ENCODE data around the gene SYT15. TPM values are rescaled to one million over a fixed set of nuclear protein-coding genes. Genes with fewer than 3 reads are reported as not detected.
"Not testable (repeated sequence)": the region's sequence is repeated elsewhere in the genome, so short reads cannot be mapped to it uniquely, and the experiment has no call there.

Gene SYT15
- total and polyA plus RNA-seq, 4 donors = 3.8 to 53.5 (median 21.6) TPM

- H3K9me3 ChIP-seq (ENCODE audit: control insufficient read depth in 4 of 4, insufficient read depth in 3 of 4, low read length in 3 of 4); DNase-seq; ATAC-seq (ENCODE audit: insufficient read depth, low FRiP score); H3K9ac ChIP-seq (ENCODE audit: insufficient read depth in 1 of 2, low read length in 2 of 2); H3K27ac ChIP-seq (ENCODE audit: low read depth in 1 of 2, low read length in 1 of 2); H3K4me1 ChIP-seq (ENCODE audit: control insufficient read depth in 5 of 5, insufficient read depth in 5 of 5, low read length in 5 of 5); H3K27me3 ChIP-seq (ENCODE audit: control insufficient read depth in 3 of 3, insufficient read depth in 3 of 3, low read length in 2 of 3); H3K36me3 ChIP-seq (ENCODE audit: control insufficient read depth in 4 of 4, insufficient read depth in 4 of 4, low read length in 4 of 4); H3K4me3 ChIP-seq: not testable (repeated sequence)
- WGBS, 2 donors = 37 to 68% methylated on average over 1 of the region's 1 CpG
Measured at GRCh38 chr10:46600516-46600915, 21.6 kb downstream of the SYT15 start.

- WGBS, 2 donors = no CpG with 5 or more reads among the region's 6 CpGs
- H3K4me3 ChIP-seq; H3K27ac ChIP-seq (ENCODE audit: low read depth in 1 of 2, low read length in 1 of 2); ATAC-seq (ENCODE audit: insufficient read depth, low FRiP score); H3K9me3 ChIP-seq (ENCODE audit: control insufficient read depth in 4 of 4, insufficient read depth in 3 of 4, low read length in 3 of 4); H3K9ac ChIP-seq (ENCODE audit: insufficient read depth in 1 of 2, low read length in 2 of 2); H3K27me3 ChIP-seq (ENCODE audit: control insufficient read depth in 3 of 3, insufficient read depth in 3 of 3, low read length in 2 of 3); DNase-seq; H3K4me1 ChIP-seq (ENCODE audit: control insufficient read depth in 5 of 5, insufficient read depth in 5 of 5, low read length in 5 of 5); H3K36me3 ChIP-seq (ENCODE audit: control insufficient read depth in 4 of 4, insufficient read depth in 4 of 4, low read length in 4 of 4): not testable (repeated sequence)
Measured at GRCh38 chr10:46615540-46615939, 36.6 kb downstream of the SYT15 start.

- WGBS, 2 donors = no CpG with 5 or more reads among the region's 3 CpGs
- H3K36me3 ChIP-seq (ENCODE audit: control insufficient read depth in 4 of 4, insufficient read depth in 4 of 4, low read length in 4 of 4); H3K4me3 ChIP-seq; H3K27me3 ChIP-seq (ENCODE audit: control insufficient read depth in 3 of 3, insufficient read depth in 3 of 3, low read length in 2 of 3); ATAC-seq (ENCODE audit: insufficient read depth, low FRiP score); H3K9me3 ChIP-seq (ENCODE audit: control insufficient read depth in 4 of 4, insufficient read depth in 3 of 4, low read length in 3 of 4); DNase-seq; H3K27ac ChIP-seq (ENCODE audit: low read depth in 1 of 2, low read length in 1 of 2); H3K4me1 ChIP-seq (ENCODE audit: control insufficient read depth in 5 of 5, insufficient read depth in 5 of 5, low read length in 5 of 5); H3K9ac ChIP-seq (ENCODE audit: insufficient read depth in 1 of 2, low read length in 2 of 2): not testable (repeated sequence)
Measured at GRCh38 chr10:46616227-46616626, 37.3 kb downstream of the SYT15 start.

GRCh38 chr10:46617134-46617533 lies 38.2 kb downstream of the SYT15 start:
- H3K4me1 ChIP-seq (ENCODE audit: control insufficient read depth in 5 of 5, insufficient read depth in 5 of 5, low read length in 5 of 5); ATAC-seq (ENCODE audit: insufficient read depth, low FRiP score); H3K9me3 ChIP-seq (ENCODE audit: control insufficient read depth in 4 of 4, insufficient read depth in 3 of 4, low read length in 3 of 4); H3K9ac ChIP-seq (ENCODE audit: insufficient read depth in 1 of 2, low read length in 2 of 2); H3K27me3 ChIP-seq (ENCODE audit: control insufficient read depth in 3 of 3, insufficient read depth in 3 of 3, low read length in 2 of 3); H3K27ac ChIP-seq (ENCODE audit: low read depth in 1 of 2, low read length in 1 of 2); H3K36me3 ChIP-seq (ENCODE audit: control insufficient read depth in 4 of 4, insufficient read depth in 4 of 4, low read length in 4 of 4); H3K4me3 ChIP-seq; DNase-seq: not testable (repeated sequence)
- 64 to 86% methylated on average over 3 to 4 of the region's 4 CpGs for WGBS, 2 donors

GRCh38 chr10:46617913-46618312 lies 39.0 kb downstream of the SYT15 start:
- H3K36me3 ChIP-seq (ENCODE audit: control insufficient read depth in 4 of 4, insufficient read depth in 4 of 4, low read length in 4 of 4); H3K27me3 ChIP-seq (ENCODE audit: control insufficient read depth in 3 of 3, insufficient read depth in 3 of 3, low read length in 2 of 3); DNase-seq; H3K9me3 ChIP-seq (ENCODE audit: control insufficient read depth in 4 of 4, insufficient read depth in 3 of 4, low read length in 3 of 4); H3K4me1 ChIP-seq (ENCODE audit: control insufficient read depth in 5 of 5, insufficient read depth in 5 of 5, low read length in 5 of 5); H3K9ac ChIP-seq (ENCODE audit: insufficient read depth in 1 of 2, low read length in 2 of 2); H3K4me3 ChIP-seq; H3K27ac ChIP-seq (ENCODE audit: low read depth in 1 of 2, low read length in 1 of 2); ATAC-seq (ENCODE audit: insufficient read depth, low FRiP score): not testable (repeated sequence)
- 60 to 74% methylated on average over 2 of the region's 3 CpGs for WGBS, 2 donors

- not testable (repeated sequence) for H3K9me3 ChIP-seq (ENCODE audit: control insufficient read depth in 4 of 4, insufficient read depth in 3 of 4, low read length in 3 of 4); H3K4me3 ChIP-seq; H3K4me1 ChIP-seq (ENCODE audit: control insufficient read depth in 5 of 5, insufficient read depth in 5 of 5, low read length in 5 of 5); H3K27me3 ChIP-seq (ENCODE audit: control insufficient read depth in 3 of 3, insufficient read depth in 3 of 3, low read length in 2 of 3); DNase-seq; ATAC-seq (ENCODE audit: insufficient read depth, low FRiP score); H3K36me3 ChIP-seq (ENCODE audit: control insufficient read depth in 4 of 4, insufficient read depth in 4 of 4, low read length in 4 of 4); H3K27ac ChIP-seq (ENCODE audit: low read depth in 1 of 2, low read length in 1 of 2); H3K9ac ChIP-seq (ENCODE audit: insufficient read depth in 1 of 2, low read length in 2 of 2)
- WGBS, 2 donors = 77 to 91% methylated on average over 3 to 4 of the region's 8 CpGs
Measured at GRCh38 chr10:46623899-46624654, 45.1 kb downstream of the SYT15 start.

GRCh38 chr10:46629805-46630204 lies 50.9 kb downstream of the SYT15 start:
- H3K9me3 ChIP-seq (ENCODE audit: control insufficient read depth in 4 of 4, insufficient read depth in 3 of 4, low read length in 3 of 4); H3K27ac ChIP-seq (ENCODE audit: low read depth in 1 of 2, low read length in 1 of 2); H3K4me3 ChIP-seq; H3K4me1 ChIP-seq (ENCODE audit: control insufficient read depth in 5 of 5, insufficient read depth in 5 of 5, low read length in 5 of 5); H3K36me3 ChIP-seq (ENCODE audit: control insufficient read depth in 4 of 4, insufficient read depth in 4 of 4, low read length in 4 of 4); DNase-seq; ATAC-seq (ENCODE audit: insufficient read depth, low FRiP score); H3K27me3 ChIP-seq (ENCODE audit: control insufficient read depth in 3 of 3, insufficient read depth in 3 of 3, low read length in 2 of 3); H3K9ac ChIP-seq (ENCODE audit: insufficient read depth in 1 of 2, low read length in 2 of 2): not testable (repeated sequence)
- no CpG with 5 or more reads among the region's 1 CpG for WGBS, 2 donors

GRCh38 chr10:46630816-46631215 lies 51.9 kb downstream of the SYT15 start:
- H3K4me3 ChIP-seq; ATAC-seq (ENCODE audit: insufficient read depth, low FRiP score); H3K9ac ChIP-seq (ENCODE audit: insufficient read depth in 1 of 2, low read length in 2 of 2); H3K27me3 ChIP-seq (ENCODE audit: control insufficient read depth in 3 of 3, insufficient read depth in 3 of 3, low read length in 2 of 3); DNase-seq; H3K9me3 ChIP-seq (ENCODE audit: control insufficient read depth in 4 of 4, insufficient read depth in 3 of 4, low read length in 3 of 4); H3K36me3 ChIP-seq (ENCODE audit: control insufficient read depth in 4 of 4, insufficient read depth in 4 of 4, low read length in 4 of 4); H3K27ac ChIP-seq (ENCODE audit: low read depth in 1 of 2, low read length in 1 of 2); H3K4me1 ChIP-seq (ENCODE audit: control insufficient read depth in 5 of 5, insufficient read depth in 5 of 5, low read length in 5 of 5): not testable (repeated sequence)
- no CpG with 5 or more reads among the region's 3 CpGs for whole genome bisulfite sequencing, 2 donors

All from lung (tissue), 10 donors.